Neuron (in vitro differentiated cells): ENCODE data around the gene PBX3.
"Not testable (repeated sequence)": the region's sequence is repeated elsewhere in the genome, so short reads cannot be mapped to it uniquely, and the experiment has no call there.

Experiments
- H2AFZ ChIP-seq: one replicate; pipeline ENCODE4 v1.6.1; 2013; ENCODE audit warnings: low read depth, mild to moderate bottlenecking, inconsistent platforms, low read length, moderate library complexity
- H3K27me3 ChIP-seq: one replicate; pipeline ENCODE4 v1.6.1; 2013; ENCODE audit warnings: low read length; ENCODE audit not compliant: insufficient read depth
- H3K36me3 ChIP-seq: one replicate; pipeline ENCODE4 v1.6.1; 2013; ENCODE audit warnings: low read length; ENCODE audit not compliant: insufficient read depth
- H3K4me1 ChIP-seq: one replicate; pipeline ENCODE4 v1.6.1; 2013; ENCODE audit warnings: low read length; ENCODE audit not compliant: insufficient read depth
- H3K4me3 ChIP-seq: 2 replicates; pipeline ENCODE4 v1.5.1; 2013; ENCODE audit warnings: mild to moderate bottlenecking, low read length, moderate library complexity
- H3K9me3 ChIP-seq: one replicate; pipeline ENCODE4 v1.6.1; 2013; ENCODE audit warnings: low read length

The PBX3 gene

GRCh38 chr9:125823874-125824406, 76.8 kb downstream of the PBX3 start:
- not testable (repeated sequence) for H3K27me3 ChIP-seq, H2AFZ ChIP-seq, H3K4me1 ChIP-seq, H3K36me3 ChIP-seq, H3K4me3 ChIP-seq, H3K9me3 ChIP-seq

DNA sequence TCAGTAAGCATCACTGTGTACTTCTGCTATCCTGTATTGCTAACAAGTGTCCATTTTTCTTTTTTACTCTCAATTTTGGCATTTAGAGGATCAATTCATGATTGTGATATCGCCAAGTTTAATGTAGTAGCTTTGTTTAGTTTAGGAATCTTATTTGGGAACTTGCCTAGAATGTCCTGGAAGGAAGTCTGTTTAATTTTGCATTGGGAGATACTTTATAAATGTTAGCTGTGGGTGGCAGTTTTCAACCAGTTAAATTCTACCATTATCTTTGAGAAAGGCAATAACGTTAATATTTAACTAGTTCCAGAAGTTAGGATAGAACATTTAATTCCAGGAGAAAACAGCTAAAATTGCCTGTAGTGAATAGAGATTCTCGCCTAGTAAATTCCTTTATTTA, 78.6 kb downstream of the PBX3 start:
- Histone ChIP-seq H3K4me3 (no peak overlapping the region), H3K27me3 (no peaks in the 10 kb centered on the region), H2AFZ (no peak overlapping the region), H3K4me1 (no peaks in the 10 kb centered on the region), H3K9me3 (no peaks in the 10 kb centered on the region), H3K36me3 (peaks cover 4% of the 10 kb centered on the region)

- Histone ChIP-seq H2AFZ (no peak overlapping the region), H3K4me1 (no peaks in the 10 kb centered on the region), H3K4me3 (no peak overlapping the region), H3K9me3 (no peaks in the 10 kb centered on the region), H3K27me3 (no peaks in the 10 kb centered on the region), H3K36me3 (peaks cover 4% of the 10 kb centered on the region)
Measured at GRCh38 chr9:125826850-125827249, 79.7 kb downstream of the PBX3 start.

GRCh38 chr9:125829743-125830142, 82.6 kb downstream of the PBX3 start:
- no peak overlapping the region for H2AFZ ChIP-seq
- no peak overlapping the region for H3K4me3 ChIP-seq
- peaks cover 4% of the 10 kb centered on the region for H3K36me3 ChIP-seq
- H3K9me3 ChIP-seq: no peaks in the 10 kb centered on the region
- no peaks in the 10 kb centered on the region for H3K27me3 ChIP-seq
- H3K4me1 ChIP-seq: no peaks in the 10 kb centered on the region

DNA sequence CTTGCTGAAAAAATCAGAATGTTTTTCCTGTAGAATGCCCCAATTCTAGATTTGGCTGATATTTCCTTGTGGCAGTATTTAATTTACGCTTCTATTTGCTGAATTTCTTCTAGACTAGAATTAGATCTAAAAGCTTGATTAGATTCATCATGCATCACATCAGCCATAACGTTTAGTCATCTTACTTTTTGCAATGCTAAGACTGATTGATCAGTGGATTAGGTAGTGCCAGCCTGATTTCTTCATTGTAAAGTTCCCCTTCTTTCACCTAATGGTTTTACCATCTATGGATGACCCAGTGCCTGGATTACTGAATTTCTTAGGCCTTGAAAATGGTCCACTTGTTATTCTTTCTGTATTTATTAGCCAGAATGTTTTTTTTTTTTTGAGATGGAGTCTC, 83.9 kb downstream of the PBX3 start:
- Histone ChIP-seq H3K4me3 (no peak overlapping the region), H2AFZ (no peak overlapping the region), H3K36me3 (peaks cover 2% of the 10 kb centered on the region), H3K9me3 (no peaks in the 10 kb centered on the region), H3K27me3 (no peaks in the 10 kb centered on the region), H3K4me1 (no peaks in the 10 kb centered on the region)

DNA sequence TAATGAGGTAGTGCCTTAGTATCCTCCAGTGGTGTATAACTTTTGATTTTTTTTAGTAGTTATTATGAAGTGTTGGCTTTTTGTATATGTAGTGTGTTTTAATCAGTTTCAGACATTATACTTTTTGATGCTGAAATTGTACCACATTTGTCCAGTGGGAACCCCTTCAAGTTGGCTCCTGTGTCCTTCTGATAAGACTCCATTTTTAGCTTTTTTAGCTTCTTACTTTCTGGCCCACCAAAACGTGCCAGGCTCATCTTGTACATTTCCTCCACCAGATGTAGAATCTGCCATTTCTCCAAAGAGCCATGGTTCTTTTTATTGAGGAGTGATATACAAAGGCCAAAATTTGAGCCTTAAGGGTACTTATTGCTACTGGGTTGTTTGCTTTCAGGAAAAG, 84.4 kb downstream of the PBX3 start:
- H3K36me3 ChIP-seq: peaks cover 2% of the 10 kb centered on the region

DNA sequence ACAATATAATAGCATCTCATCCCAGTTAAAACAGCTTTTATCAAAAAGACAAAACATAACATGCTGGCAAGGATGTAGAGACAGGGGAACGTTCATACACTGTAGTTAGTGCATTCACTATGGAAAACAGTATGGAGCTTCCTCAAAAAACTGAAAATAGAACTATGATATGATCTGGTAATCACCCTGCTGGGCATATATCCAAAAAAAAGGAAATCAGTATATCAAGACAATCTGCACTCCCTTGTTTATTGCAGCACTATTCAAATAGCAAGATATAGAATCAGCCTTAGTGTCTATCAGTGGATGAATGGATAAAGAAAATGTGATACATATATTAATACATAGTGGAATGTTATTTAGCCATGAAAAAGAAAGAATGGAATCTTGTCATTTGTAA, 88.5 kb downstream of the PBX3 start:
- Histone ChIP-seq H3K27me3 (no peaks in the 10 kb centered on the region), H3K4me1 (peaks cover 1% of the 10 kb centered on the region), H2AFZ (no peak overlapping the region), H3K36me3 (no peaks in the 10 kb centered on the region), H3K4me3 (no peak overlapping the region), H3K9me3 (no peaks in the 10 kb centered on the region)

More for the DNA sequence above, 84.4 kb downstream of the PBX3 start:
- H2AFZ ChIP-seq: no peak overlapping the region
- H3K9me3 ChIP-seq: no peaks in the 10 kb centered on the region
- no peaks in the 10 kb centered on the region for H3K4me1 ChIP-seq
- H3K27me3 ChIP-seq: no peaks in the 10 kb centered on the region
- H3K4me3 ChIP-seq: no peak overlapping the region

DNA sequence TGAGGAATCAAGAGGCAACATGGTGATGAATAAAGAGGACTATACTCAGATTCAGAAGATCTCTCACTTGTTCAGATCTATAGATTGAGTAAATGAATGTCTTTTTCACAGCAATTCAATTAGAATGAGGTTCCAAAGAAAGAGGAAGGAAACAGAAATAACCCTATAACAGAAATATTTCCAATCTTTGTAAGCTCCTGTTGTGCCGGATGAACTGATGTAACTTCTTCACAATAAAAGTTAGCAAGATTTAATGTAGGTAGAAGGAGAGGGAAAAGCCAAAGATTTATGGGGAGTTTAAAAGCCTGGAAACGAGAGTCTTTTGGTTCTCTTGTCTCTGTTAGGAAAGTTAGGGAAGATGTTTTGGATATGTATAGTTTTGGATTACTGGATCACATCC, 92.1 kb downstream of the PBX3 start:
- Histone ChIP-seq H2AFZ (no peak overlapping the region), H3K4me1 (peaks cover 29% of the 10 kb centered on the region), H3K4me3 (no peak overlapping the region), H3K36me3 (no peaks in the 10 kb centered on the region), H3K27me3 (no peaks in the 10 kb centered on the region), H3K9me3 (no peaks in the 10 kb centered on the region)

- no peak overlapping the region for H3K4me3 ChIP-seq
- no peak overlapping the region for H2AFZ ChIP-seq
- no peaks in the 10 kb centered on the region for H3K36me3 ChIP-seq
- H3K9me3 ChIP-seq: no peaks in the 10 kb centered on the region
- H3K4me1 ChIP-seq: peaks cover 31% of the 10 kb centered on the region
- H3K27me3 ChIP-seq: no peaks in the 10 kb centered on the region
Measured at GRCh38 chr9:125841444-125841843, 94.3 kb downstream of the PBX3 start.

- Histone ChIP-seq H3K4me3 (no peak overlapping the region), H3K27me3 (no peaks in the 10 kb centered on the region), H3K4me1 (peaks cover 31% of the 10 kb centered on the region), H3K36me3 (no peaks in the 10 kb centered on the region), H3K9me3 (no peaks in the 10 kb centered on the region), H2AFZ (no peak overlapping the region)
Measured at GRCh38 chr9:125842242-125842641, 95.1 kb downstream of the PBX3 start.

DNA sequence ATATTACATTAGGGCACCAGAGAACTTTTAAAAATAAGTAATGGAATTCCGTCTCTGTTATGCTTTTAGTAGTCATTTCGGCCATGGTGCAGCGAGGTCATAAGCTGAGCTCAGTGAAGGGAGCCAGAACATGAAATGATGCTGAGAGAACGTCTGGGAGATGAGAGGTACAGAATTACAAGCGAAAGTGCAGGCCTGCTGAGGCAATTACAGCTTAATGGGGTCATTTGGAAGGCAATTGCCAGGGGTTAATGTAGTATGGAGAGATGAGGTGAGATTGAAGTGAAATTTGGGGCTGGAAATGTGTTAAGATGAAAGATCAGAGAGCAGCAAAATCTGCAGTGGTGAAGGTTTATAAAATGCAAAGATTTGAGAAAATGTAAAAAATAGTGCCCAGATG, 96.5 kb downstream of the PBX3 start:
- Histone ChIP-seq H3K27me3 (no peaks in the 10 kb centered on the region), H3K4me3 (no peak overlapping the region), H3K9me3 (no peaks in the 10 kb centered on the region), H2AFZ (no peak overlapping the region), H3K4me1 (peaks cover 31% of the 10 kb centered on the region), H3K36me3 (no peaks in the 10 kb centered on the region)

DNA sequence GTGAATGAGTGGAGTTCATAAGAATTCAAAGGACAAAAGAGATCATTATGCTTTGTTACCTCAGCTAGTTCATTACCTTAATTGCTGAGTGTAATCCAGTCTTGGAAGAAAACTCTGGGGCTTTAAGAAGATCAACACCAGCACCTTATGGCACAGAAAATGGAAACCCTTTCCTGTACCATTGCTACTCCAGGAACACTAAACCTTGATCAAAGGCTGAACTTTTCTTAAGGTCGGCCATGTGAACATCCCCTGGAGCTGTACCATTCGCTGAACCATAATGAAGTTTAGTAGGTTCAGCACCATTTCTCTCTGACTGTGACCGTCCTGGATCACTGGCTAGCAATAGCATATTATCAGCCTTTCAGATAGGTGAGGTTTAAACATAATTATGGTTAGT, 97.4 kb downstream of the PBX3 start:
- H3K36me3 ChIP-seq: no peaks in the 10 kb centered on the region
- no peak overlapping the region for H3K4me3 ChIP-seq
- peaks cover 35% of the 10 kb centered on the region for H3K4me1 ChIP-seq
- no peaks in the 10 kb centered on the region for H3K27me3 ChIP-seq
- H2AFZ ChIP-seq: no peak overlapping the region
- no peaks in the 10 kb centered on the region for H3K9me3 ChIP-seq

GRCh38 chr9:125845271-125845808, 98.2 kb downstream of the PBX3 start:
- Histone ChIP-seq H3K27me3 (no peaks in the 10 kb centered on the region), H3K36me3 (no peaks in the 10 kb centered on the region), H2AFZ (no peak overlapping the region), H3K4me3 (no peak overlapping the region), H3K4me1 (peaks cover 35% of the 10 kb centered on the region), H3K9me3 (no peaks in the 10 kb centered on the region)

DNA sequence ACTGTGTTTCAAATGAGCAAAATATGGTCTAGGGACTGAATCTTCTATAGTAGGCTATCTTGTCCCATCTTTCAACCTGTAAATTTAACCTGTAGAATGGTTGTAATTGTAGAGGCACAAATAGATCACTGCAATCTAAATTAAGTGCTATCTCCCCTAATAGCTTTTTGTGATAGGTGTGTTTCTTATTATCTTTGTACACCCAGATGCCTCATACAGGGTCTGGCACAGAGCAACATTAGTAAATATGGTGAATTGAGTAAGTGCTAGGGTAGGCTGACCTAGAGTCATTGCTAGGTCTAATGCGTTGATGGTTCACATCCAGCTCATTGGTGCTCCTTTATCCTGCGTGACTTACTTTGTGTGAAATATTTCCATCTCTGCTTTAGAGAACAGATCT, 100.6 kb downstream of the PBX3 start:
- Histone ChIP-seq H3K4me3 (no peak overlapping the region), H3K4me1 (peaks cover 24% of the 10 kb centered on the region), H2AFZ (no peak overlapping the region), H3K36me3 (no peaks in the 10 kb centered on the region), H3K27me3 (no peaks in the 10 kb centered on the region), H3K9me3 (no peaks in the 10 kb centered on the region)
